ENCODE measurements around the gene LMBRD1.

- TF ChIP-seq EZH2phosphoT487 (IDR thresholded peaks at IDR 0.05; ENCODE audit: insufficient read depth, low read depth), result no peak
- no peak for TF ChIP-seq EZH2 (IDR thresholded peaks at IDR 0.05; ENCODE audit: insufficient read depth, poor library complexity, severe bottlenecking)
Observed at GRCh38 chr6:69758214-69758613, 38.6 kb downstream of the LMBRD1 start.
